Endothelial cell (in vitro differentiated cells): Measurements from ENCODE around the gene STK4. TPM values are rescaled to one million over a fixed set of nuclear protein-coding genes. Genes with fewer than 3 reads are reported as not detected.

ENCODE experiments used
- DNase-seq: peaks from one replicate; pipeline ENCODE4 v3.0.0; 2021; ENCODE audit warnings: low spot score
- H3K27ac Mint-ChIP-seq: one replicate; pipeline ENCODE4 v1.8.0; 2021; ENCODE audit warnings: mixed read lengths, inconsistent platforms; ENCODE audit not compliant: unreplicated experiment
- H3K27me3 Mint-ChIP-seq: one replicate; pipeline ENCODE4 v1.8.0; 2021; ENCODE audit warnings: mild to moderate bottlenecking, moderate library complexity, mixed read lengths, inconsistent platforms; ENCODE audit not compliant: unreplicated experiment
- H3K36me3 Mint-ChIP-seq: one replicate; pipeline ENCODE4 v1.8.0; 2021; ENCODE audit warnings: mild to moderate bottlenecking, low read depth, mixed read lengths, inconsistent platforms; ENCODE audit not compliant: unreplicated experiment
- H3K4me1 Mint-ChIP-seq: one replicate; pipeline ENCODE4 v1.8.0; 2021; ENCODE audit warnings: mild to moderate bottlenecking, mixed read lengths, inconsistent platforms; ENCODE audit not compliant: unreplicated experiment
- H3K4me3 Mint-ChIP-seq: one replicate; pipeline ENCODE4 v1.8.0; 2021; ENCODE audit warnings: mild to moderate bottlenecking, mixed read lengths, inconsistent platforms; ENCODE audit not compliant: unreplicated experiment
- H3K9me3 Mint-ChIP-seq: one replicate; pipeline ENCODE4 v1.8.0; 2021; ENCODE audit warnings: mixed read lengths, inconsistent platforms; ENCODE audit not compliant: unreplicated experiment
- total RNA-seq: library from RNA; stranded (reverse); fragmentation: NEBNext Ultra II Directional; extraction: Animal tissue kit (Norgen Biotek cat#: 25700); gene quantifications from one replicate; pipeline ENCODE4 v1.2.1, GENCODE V29; 2021; ENCODE audit not compliant: unreplicated experiment
- TF ChIP-seq, protein P1 (sequence below): fragments of 200-600 bp; sonication (generic); IDR thresholded peaks from one replicate; pipeline ENCODE4 v1.5.0; 2021; ENCODE audit warnings: antibody characterized with exemption; ENCODE audit not compliant: unreplicated experiment

Gene STK4
- total RNA-seq, 1 donor from 2014 or later: 34.1 TPM

DNA sequence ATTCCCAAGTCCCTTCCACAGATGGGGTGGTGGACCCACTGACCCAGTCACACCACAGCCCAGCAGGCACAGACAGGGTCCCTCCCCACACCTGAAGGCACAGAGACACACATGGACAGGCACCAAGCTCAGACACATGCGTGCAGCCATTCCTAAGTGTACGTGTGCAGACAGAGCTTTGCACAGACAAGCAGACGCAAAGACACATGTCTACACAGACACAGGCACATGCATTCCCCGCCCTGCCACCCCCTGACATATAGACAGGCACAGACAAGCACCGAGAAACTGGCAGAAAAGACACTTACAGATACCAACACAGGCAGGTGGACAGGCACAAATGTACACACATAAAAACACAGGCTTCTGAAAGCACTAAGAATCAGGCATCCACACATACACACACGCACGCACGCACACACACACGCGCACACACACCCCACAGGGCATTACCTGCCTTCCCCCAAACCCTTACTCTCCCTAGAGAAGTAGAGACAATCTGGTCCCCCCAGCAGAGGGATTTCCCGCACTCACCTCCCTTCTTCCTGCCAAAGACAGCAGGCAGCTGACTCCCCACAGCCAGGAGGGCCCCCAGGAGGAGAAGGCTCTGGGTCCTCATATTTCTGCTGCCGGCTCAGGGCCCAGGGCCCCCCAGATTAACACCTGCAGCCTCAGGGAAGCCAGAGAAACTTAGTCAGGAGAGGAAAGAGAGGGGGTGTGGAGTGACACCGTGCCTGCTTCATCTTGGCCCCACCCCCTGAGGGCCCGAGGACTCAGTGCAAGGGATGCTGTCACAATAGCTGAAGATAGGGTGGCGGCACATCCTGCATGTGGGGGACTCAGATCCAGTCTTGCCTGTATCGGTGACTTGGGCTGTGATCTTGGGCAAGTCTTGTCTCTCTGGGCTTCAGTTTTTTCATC lies 148.4 kb downstream of the STK4 start, which contains the start of gene WFDC5:
TSS of gene WFDC5 (minus strand) at position 710 of the 921 bp plus-strand sequence. CDS start at position 619, 91 bp downstream.
- DNase-seq: no peak
- Mint-ChIP-seq H3K27ac (peak within 1 kb of the TSS; percentile 27), H3K27me3 (peaks cover 8% of the 10 kb centered on the region), H3K9me3 (no peaks in the 10 kb centered on the region), H3K36me3 (no peaks in the 10 kb centered on the region), H3K4me1 (peaks cover 2% of the 10 kb centered on the region), H3K4me3 (no peak within 1 kb of the TSS)
- TF ChIP-seq, protein P1, sequence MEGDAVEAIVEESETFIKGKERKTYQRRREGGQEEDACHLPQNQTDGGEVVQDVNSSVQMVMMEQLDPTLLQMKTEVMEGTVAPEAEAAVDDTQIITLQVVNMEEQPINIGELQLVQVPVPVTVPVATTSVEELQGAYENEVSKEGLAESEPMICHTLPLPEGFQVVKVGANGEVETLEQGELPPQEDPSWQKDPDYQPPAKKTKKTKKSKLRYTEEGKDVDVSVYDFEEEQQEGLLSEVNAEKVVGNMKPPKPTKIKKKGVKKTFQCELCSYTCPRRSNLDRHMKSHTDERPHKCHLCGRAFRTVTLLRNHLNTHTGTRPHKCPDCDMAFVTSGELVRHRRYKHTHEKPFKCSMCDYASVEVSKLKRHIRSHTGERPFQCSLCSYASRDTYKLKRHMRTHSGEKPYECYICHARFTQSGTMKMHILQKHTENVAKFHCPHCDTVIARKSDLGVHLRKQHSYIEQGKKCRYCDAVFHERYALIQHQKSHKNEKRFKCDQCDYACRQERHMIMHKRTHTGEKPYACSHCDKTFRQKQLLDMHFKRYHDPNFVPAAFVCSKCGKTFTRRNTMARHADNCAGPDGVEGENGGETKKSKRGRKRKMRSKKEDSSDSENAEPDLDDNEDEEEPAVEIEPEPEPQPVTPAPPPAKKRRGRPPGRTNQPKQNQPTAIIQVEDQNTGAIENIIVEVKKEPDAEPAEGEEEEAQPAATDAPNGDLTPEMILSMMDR: no peak

DNA sequence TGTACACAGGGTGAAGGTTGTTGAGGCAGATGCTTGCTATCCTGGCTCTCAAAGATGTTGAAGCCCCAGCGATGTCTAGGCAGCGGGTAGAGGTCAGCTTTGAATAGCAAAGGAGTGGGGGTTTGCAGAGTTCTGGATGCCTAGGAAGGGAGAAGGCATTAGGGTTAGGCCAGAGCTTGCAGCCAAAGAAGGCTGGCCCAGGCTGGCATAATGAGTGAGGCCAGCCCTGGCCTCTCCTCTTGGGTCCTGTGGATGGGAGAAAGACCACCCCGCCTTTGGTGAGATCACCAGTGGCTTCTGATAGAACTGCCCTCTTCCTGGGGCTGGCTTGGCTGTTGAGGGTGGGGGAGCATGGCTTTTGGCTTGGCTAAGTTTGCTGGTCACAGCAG lies 149.1 kb downstream of the STK4 start:
- Mint-ChIP-seq H3K4me3 (no peak overlapping the region), H3K4me1 (peaks cover 2% of the 10 kb centered on the region), H3K36me3 (no peaks in the 10 kb centered on the region), H3K27ac (no peak overlapping the region), H3K9me3 (no peaks in the 10 kb centered on the region), H3K27me3 (peaks cover 8% of the 10 kb centered on the region)
- no peak for DNase-seq
- TF ChIP-seq, protein P1: no peak

DNA sequence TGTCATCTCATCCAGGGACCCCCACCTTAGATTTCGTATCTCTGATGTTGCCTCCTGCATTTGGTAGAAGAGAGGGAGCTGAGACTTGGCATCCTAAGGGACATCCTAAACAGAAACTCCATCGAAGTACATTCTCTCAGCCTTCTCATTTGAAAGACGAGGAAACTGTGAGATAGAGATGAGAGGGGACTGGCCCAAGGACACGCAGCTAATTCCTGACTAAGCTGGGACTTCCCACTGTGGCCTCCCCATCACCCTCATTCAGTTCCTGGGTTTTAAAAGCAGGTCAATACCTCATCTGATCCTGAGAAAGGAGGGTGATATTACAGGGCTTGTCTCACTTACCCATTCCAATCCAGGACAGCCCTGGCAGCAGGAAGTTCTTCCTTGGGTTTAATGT lies 149.5 kb downstream of the STK4 start:
- Mint-ChIP-seq H3K27me3 (peaks cover 8% of the 10 kb centered on the region), H3K36me3 (no peaks in the 10 kb centered on the region), H3K4me1 (peaks cover 2% of the 10 kb centered on the region), H3K27ac (no peak overlapping the region), H3K9me3 (no peaks in the 10 kb centered on the region), H3K4me3 (no peak overlapping the region)
- TF ChIP-seq, protein P1: no peak
- DNase-seq: no peak

DNA sequence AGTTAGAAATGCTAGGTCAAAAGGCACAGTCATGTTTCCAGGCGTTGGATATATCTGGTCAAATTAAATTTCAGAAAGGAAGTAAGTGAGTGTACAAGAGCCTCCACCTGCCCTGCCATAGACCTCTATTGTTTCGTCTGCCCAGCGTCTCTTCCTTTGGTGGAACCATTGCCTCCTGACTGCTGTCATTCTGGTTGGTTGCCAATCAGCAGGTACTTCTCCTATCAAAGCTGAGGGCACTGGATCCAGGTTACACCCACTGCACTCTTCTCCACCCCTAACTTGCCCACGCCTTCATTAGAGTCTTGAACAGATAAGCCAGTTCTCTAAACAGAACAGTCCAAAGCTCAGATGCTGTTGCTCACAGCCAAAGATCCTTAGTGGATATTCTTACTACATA lies 151.3 kb downstream of the STK4 start:
- Mint-ChIP-seq H3K9me3 (no peaks in the 10 kb centered on the region), H3K27me3 (peaks cover 5% of the 10 kb centered on the region), H3K4me3 (no peak overlapping the region), H3K27ac (no peak overlapping the region), H3K4me1 (peaks cover 2% of the 10 kb centered on the region), H3K36me3 (no peaks in the 10 kb centered on the region)
- TF ChIP-seq, protein P1: no peak
- no peak for DNase-seq

DNA sequence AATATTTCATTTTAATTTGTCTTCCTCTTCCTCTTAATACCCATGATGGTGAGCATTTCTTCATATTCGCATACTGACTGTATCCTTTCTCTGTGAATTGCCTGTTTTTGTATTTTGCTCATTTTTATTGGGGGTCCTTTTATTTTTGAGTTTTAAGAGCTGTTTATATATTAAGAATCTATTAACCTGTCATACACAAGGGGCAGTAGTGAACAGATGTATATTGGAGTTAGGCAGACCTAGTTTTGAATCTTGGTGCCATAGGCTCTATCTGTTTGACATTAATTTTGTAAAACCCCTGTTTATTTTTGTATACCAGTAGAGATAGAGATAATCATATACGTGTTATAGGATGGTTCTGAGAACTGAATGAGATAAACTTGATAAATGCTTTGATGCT lies 151.7 kb downstream of the STK4 start:
- Mint-ChIP-seq H3K36me3 (no peaks in the 10 kb centered on the region), H3K27me3 (peaks cover 5% of the 10 kb centered on the region), H3K27ac (no peak overlapping the region), H3K9me3 (no peaks in the 10 kb centered on the region), H3K4me1 (peaks cover 2% of the 10 kb centered on the region), H3K4me3 (no peak overlapping the region)
- TF ChIP-seq, protein P1: no peak
- no peak for DNase-seq
